ENCODE data around the gene SMAD5. TPM values are rescaled to one million over a fixed set of nuclear protein-coding genes. Genes with fewer than 3 reads are reported as not detected.

Gene SMAD5
- total RNA-seq, 1 experiment from 2014 or later = 64.3 TPM

- ATAC-seq (no peak), DNase-seq (ENCODE audit: low read depth, low spot score) (no peak)
- POLR2A ChIA-PET = no interaction called here
- Histone ChIP-seq H3K9ac (ENCODE audit: low read length) (no peak overlapping the region), H3K79me2 (ENCODE audit: insufficient read depth, low read length) (no peaks in the 10 kb centered on the region), H3K4me2 (ENCODE audit: low read length) (no peak overlapping the region), H4K20me1 (ENCODE audit: insufficient read depth) (no peaks in the 10 kb centered on the region), H3K4me1 (ENCODE audit: control insufficient read depth in 1 of 2, insufficient read depth in 2 of 2, low read length in 2 of 2) (peaks cover 0 to 10% of the 10 kb centered on the region in 2 experiments; a peak in 2 of 4 replicates), H3K27ac (ENCODE audit: low read depth, low read length) (no peak overlapping the region), H3K4me3 (replicated peaks in 1 of 2; ENCODE audit: low read depth in 1 of 2, low read length in 2 of 2) (no peak overlapping the region), H3K27me3 (ENCODE audit: insufficient read depth, low read length) (peaks cover 30% of the 10 kb centered on the region; the same call in 1 of the 2 replicates), H2AFZ (ENCODE audit: low read depth, low read length, poor library complexity, severe bottlenecking) (no peak overlapping the region), H3K9me3 (ENCODE audit: control insufficient read depth in 1 of 2, insufficient read depth in 1 of 2, low read depth in 1 of 2, low read length in 2 of 2) (no peaks in the 10 kb centered on the region), H3K36me3 (ENCODE audit: control insufficient read depth in 1 of 2, insufficient read depth in 2 of 2, low read length in 2 of 2) (no peaks in the 10 kb centered on the region), H3K9me2 (ENCODE audit: insufficient read depth) (no peaks in the 10 kb centered on the region)
- RAD21 ChIA-PET (ENCODE audit: low non-redundant PET in 1 of 2, low total read pairs in 2 of 2, uncharacterized antibody in 2 of 2, unreplicated experiment in 2 of 2) = no interaction called here
- BruUV-seq (replicated peaks) = no TSS peak
- CTCF ChIA-PET = no interaction called here
- no peak for TF ChIP-seq CEBPB (IDR thresholded peaks at IDR 0.05; ENCODE audit: low read depth)
- TF ChIP-seq CBX3 (IDR thresholded peaks at IDR 0.05; ENCODE audit: low read depth) = no peak
- TF ChIP-seq, protein P1, sequence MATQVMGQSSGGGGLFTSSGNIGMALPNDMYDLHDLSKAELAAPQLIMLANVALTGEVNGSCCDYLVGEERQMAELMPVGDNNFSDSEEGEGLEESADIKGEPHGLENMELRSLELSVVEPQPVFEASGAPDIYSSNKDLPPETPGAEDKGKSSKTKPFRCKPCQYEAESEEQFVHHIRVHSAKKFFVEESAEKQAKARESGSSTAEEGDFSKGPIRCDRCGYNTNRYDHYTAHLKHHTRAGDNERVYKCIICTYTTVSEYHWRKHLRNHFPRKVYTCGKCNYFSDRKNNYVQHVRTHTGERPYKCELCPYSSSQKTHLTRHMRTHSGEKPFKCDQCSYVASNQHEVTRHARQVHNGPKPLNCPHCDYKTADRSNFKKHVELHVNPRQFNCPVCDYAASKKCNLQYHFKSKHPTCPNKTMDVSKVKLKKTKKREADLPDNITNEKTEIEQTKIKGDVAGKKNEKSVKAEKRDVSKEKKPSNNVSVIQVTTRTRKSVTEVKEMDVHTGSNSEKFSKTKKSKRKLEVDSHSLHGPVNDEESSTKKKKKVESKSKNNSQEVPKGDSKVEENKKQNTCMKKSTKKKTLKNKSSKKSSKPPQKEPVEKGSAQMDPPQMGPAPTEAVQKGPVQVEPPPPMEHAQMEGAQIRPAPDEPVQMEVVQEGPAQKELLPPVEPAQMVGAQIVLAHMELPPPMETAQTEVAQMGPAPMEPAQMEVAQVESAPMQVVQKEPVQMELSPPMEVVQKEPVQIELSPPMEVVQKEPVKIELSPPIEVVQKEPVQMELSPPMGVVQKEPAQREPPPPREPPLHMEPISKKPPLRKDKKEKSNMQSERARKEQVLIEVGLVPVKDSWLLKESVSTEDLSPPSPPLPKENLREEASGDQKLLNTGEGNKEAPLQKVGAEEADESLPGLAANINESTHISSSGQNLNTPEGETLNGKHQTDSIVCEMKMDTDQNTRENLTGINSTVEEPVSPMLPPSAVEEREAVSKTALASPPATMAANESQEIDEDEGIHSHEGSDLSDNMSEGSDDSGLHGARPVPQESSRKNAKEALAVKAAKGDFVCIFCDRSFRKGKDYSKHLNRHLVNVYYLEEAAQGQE (IDR thresholded peaks at IDR 0.05; ENCODE audit: low read depth) = no peak
- no peak for TF ChIP-seq SIN3A (IDR thresholded peaks at IDR 0.05; ENCODE audit: low read depth)
- no peak for TF ChIP-seq EGR1 (IDR thresholded peaks at IDR 0.05; ENCODE audit: low read depth)
- no peak for TF ChIP-seq YY1 (IDR thresholded peaks at IDR 0.05; ENCODE audit: extremely low read depth, insufficient replicate concordance, low read depth, low read length)
- no peak for TF ChIP-seq FOSL1 (IDR thresholded peaks at IDR 0.05; ENCODE audit: low read depth)
- TF ChIP-seq SRF (IDR thresholded peaks at IDR 0.05; ENCODE audit: low read depth) = no peak
- TF ChIP-seq RAD21 (IDR thresholded peaks at IDR 0.05; ENCODE audit: low read depth) = no peak
- intact Hi-C loops (cut with micrococcal nuclease) = no loop called here
Measured at GRCh38 chr5:136225796-136226195, 93.2 kb downstream of the SMAD5 start.
